KMS-11 (cell line): ENCODE data around the gene CASP3.

Source experiments
- H2AFZ ChIP-seq: fragments of 200-600 bp; sonication (generic); 2 replicates; pipeline ENCODE4 v1.6.1; 2016; ENCODE audit warnings: antibody characterized with exemption, mixed run types, low read depth
- H3K27ac ChIP-seq: fragments of 200-600 bp; sonication (generic); 2 replicates; pipeline ENCODE4 v1.6.1; 2016; ENCODE audit warnings: mild to moderate bottlenecking, mixed run types
- H3K27me3 ChIP-seq: fragments of 200-600 bp; sonication (generic); 2 replicates; pipeline ENCODE4 v1.6.1; 2017; ENCODE audit warnings: mild to moderate bottlenecking, low read depth, mixed run types, moderate library complexity; ENCODE audit not compliant: insufficient read depth
- H3K36me3 ChIP-seq: fragments of 200-600 bp; sonication (generic); 2 replicates; pipeline ENCODE4 v1.6.1; 2017; ENCODE audit warnings: mild to moderate bottlenecking, mixed run types; ENCODE audit not compliant: insufficient read depth
- H3K4me1 ChIP-seq: fragments of 200-600 bp; sonication (generic); 2 replicates; pipeline ENCODE4 v1.6.1; 2016; ENCODE audit warnings: mild to moderate bottlenecking, low read depth, mixed run types; ENCODE audit not compliant: poor library complexity, severe bottlenecking
- H3K4me2 ChIP-seq: fragments of 200-600 bp; sonication (generic); 2 replicates; pipeline ENCODE4 v1.7.0; 2016; ENCODE audit warnings: mild to moderate bottlenecking, mixed run types
- H3K4me3 ChIP-seq: fragments of 200-600 bp; sonication (generic); IDR thresholded peaks from 2 replicates; pipeline ENCODE4 v1.6.1; 2017; ENCODE audit warnings: low read depth, low read length, mixed read lengths; ENCODE audit not compliant: insufficient read depth
- H3K79me2 ChIP-seq: fragments of 200-600 bp; sonication (generic); 2 replicates; pipeline ENCODE4 v1.6.1; 2016; ENCODE audit warnings: low read depth, mixed run types; ENCODE audit not compliant: insufficient read depth
- H3K9ac ChIP-seq: fragments of 200-600 bp; sonication (generic); 2 replicates; pipeline ENCODE4 v1.6.1; 2016; ENCODE audit warnings: mild to moderate bottlenecking, mixed run types
- H4K20me1 ChIP-seq: fragments of 200-600 bp; sonication (generic); 2 replicates; pipeline ENCODE4 v1.6.1; 2016; ENCODE audit warnings: mild to moderate bottlenecking, mixed run types; ENCODE audit not compliant: insufficient read depth
- CTCF ChIP-seq: fragments of 200-600 bp; sonication (generic); conservative IDR thresholded peaks from 2 replicates; pipeline ENCODE4 v1.6.1; 2017; ENCODE audit warnings: low read depth, mild to moderate bottlenecking, antibody characterized with exemption, low read length, moderate library complexity, mixed read lengths

Gene CASP3

GRCh38 chr4:184649971-184650855 lies 966 bp upstream of the CASP3 start:
- Histone ChIP-seq H3K36me3 (peaks cover 7% of the 10 kb centered on the region; the same call in 1 of the 2 replicates), H3K9ac (peak overlapping the region; percentile 71), H3K27ac (peak overlapping the region; percentile 57), H3K4me3 (no peak overlapping the region), H3K4me2 (peak overlapping the region; percentile 84), H4K20me1 (peaks cover 18% of the 10 kb centered on the region), H3K27me3 (no peaks in the 10 kb centered on the region), H2AFZ (peak overlapping the region; percentile 70), H3K4me1 (peaks cover 31% of the 10 kb centered on the region), H3K79me2 (peaks cover 49% of the 10 kb centered on the region)
- no peak for TF ChIP-seq CTCF

GRCh38 chr4:184648313-184649025 lies 778 bp downstream of the CASP3 start:
- no peak for TF ChIP-seq CTCF
- H3K9ac ChIP-seq: peak overlapping the region; percentile 84
- peaks cover 67% of the 10 kb centered on the region for H3K79me2 ChIP-seq
- peaks cover 14% of the 10 kb centered on the region; the same call in 1 of the 2 replicates for H3K36me3 ChIP-seq
- peak overlapping the region; percentile 73 for H3K27ac ChIP-seq
- peak overlapping the region; percentile 96 for H3K4me2 ChIP-seq
- no peak overlapping the region for H2AFZ ChIP-seq
- peaks cover 48% of the 10 kb centered on the region for H3K4me1 ChIP-seq
- peaks cover 24% of the 10 kb centered on the region for H4K20me1 ChIP-seq
- H3K4me3 ChIP-seq: no peak overlapping the region
- H3K27me3 ChIP-seq: no peaks in the 10 kb centered on the region

GRCh38 chr4:184648054-184648312 lies 1.3 kb downstream of the CASP3 start:
- no peak for TF ChIP-seq CTCF
- Histone ChIP-seq H3K4me3 (no peak overlapping the region), H4K20me1 (peaks cover 24% of the 10 kb centered on the region), H3K27ac (peak overlapping the region; percentile 73), H3K9ac (peak overlapping the region; percentile 84; the same call in 1 of the 2 replicates), H3K4me1 (peaks cover 53% of the 10 kb centered on the region), H3K36me3 (peaks cover 14% of the 10 kb centered on the region; the same call in 1 of the 2 replicates), H3K79me2 (peaks cover 72% of the 10 kb centered on the region), H2AFZ (no peak overlapping the region), H3K27me3 (no peaks in the 10 kb centered on the region), H3K4me2 (peak overlapping the region; percentile 96)

GRCh38 chr4:184647266-184648053 lies 1.8 kb downstream of the CASP3 start:
- Histone ChIP-seq H3K27ac (peak overlapping the region; percentile 73; the same call in 1 of the 2 replicates), H4K20me1 (peaks cover 24% of the 10 kb centered on the region), H3K9ac (peak overlapping the region; percentile 84; the same call in 1 of the 2 replicates), H3K4me1 (peaks cover 59% of the 10 kb centered on the region), H3K79me2 (peaks cover 77% of the 10 kb centered on the region), H3K36me3 (peaks cover 19% of the 10 kb centered on the region; the same call in 1 of the 2 replicates), H2AFZ (no peak overlapping the region), H3K4me3 (no peak overlapping the region), H3K27me3 (no peaks in the 10 kb centered on the region), H3K4me2 (peak overlapping the region; percentile 96)
- TF ChIP-seq CTCF: no peak
